ENCODE data around the gene CDADC1.
"Not testable (repeated sequence)": the region's sequence is repeated elsewhere in the genome, so short reads cannot be mapped to it uniquely, and the experiment has no call there.

The CDADC1 gene

DNA sequence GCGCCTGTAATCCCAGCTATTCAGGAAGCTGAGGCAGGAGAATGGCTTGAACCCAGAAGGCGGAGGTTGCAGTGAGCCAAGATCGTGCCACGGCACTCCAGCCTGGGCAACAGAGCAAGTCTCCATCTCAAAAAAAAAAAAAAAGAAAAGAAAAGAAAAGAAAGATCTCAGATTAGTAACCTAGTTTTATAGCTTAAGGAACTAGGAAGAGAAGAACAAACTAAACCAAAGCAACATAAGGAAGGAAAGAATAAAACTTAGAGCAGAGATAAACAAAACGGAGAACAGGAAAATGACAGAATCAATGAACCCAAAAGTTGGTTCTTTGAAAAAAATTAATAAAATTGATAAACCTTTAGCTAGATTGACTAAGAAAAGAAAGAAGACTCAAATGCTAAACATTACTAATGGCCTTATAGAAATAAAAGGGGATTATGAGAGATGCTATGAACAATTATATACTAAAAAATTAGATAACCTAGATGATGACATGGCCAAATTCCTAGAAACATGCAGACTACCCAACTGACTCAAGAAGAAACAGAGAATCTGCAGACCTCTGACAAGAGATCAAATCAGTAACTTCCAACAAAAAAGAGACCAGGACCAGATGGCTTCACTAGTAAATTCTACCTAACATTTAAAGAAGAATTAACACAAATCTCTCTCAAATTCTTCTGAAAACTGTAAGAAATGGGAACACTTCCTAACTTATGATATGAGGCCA lies 68.2 kb downstream of the CDADC1 start:
- DNase-seq (ENCODE audit: low read depth), result no peak

DNA sequence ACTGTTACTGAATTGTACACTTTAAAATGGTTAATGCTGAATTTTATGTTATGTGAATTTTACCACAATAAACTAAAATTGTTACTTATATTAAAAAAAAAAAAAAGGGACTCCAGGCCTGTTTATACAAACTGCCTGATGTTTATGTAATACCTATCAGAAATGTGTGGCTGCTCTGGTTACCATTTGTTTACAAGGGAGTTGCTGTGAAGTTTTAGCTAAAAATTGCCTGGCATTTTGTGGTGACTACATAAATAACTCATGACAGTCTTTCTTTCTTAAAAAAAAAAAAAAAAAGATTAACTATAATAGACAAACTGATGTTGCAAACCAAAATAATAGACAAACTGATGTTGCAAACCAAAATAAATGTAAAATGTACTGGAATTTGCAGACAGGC lies 71.8 kb downstream of the CDADC1 start:
- no peak for DNase-seq (ENCODE audit: low read depth)

DNA sequence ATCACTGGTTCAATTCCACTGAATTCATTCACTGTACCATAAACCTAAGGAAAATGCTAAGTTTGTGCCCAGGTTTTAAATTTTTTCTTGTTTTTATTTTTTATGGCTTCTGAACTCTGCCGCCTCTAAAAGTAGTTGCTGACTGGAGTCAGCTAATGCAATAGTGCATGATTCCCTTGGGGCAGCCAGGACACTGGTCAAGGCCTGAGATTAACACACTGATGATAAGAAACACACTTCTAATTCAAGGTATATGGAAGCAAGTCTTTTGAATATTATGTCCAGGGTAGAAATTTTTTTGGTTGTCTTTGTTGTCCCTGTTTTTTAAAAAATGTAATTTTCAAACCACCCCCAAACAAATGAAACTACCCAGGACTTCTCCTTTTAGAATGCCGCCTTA lies 72.2 kb downstream of the CDADC1 start:
- no peak for DNase-seq (ENCODE audit: low read depth)

DNA sequence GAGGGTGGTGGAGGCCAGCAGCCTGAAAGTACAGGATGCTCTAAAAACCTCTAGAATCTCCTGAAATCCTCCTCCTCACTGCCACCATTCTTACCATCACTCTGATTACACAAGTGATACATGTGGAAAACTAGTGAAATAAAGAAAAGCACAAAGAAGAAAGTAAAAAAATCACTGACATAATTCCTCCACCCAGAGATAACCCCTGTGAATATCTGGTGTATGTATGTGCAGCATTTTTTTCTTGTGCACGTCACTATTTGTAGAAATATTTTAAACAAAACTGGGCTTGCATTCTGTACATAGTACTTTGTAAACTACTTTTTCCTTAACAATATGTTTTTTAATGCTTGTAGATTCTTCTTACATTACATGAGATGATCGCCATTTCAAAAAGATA lies 73.2 kb downstream of the CDADC1 start:
- DNase-seq (ENCODE audit: low read depth), result no peak

DNA sequence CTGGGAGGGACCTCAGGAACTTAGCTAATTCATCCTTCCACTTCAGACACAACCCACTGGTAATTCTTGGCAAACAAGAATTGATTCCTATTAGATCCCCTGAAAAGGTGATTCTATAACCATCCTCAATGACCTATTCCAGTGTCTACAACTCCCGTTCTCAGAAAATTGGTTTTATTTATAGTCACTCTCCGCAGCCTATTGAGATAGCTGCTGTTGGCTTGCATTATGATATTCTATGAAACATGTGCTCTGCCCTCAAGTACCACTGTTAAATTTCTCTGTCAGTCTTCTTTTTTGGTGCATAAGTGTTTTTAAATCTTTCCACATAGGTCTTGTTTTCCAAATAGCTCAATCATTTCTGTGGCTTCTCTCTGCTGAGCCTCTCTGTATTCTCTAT lies 75.0 kb downstream of the CDADC1 start:
- DNase-seq (ENCODE audit: low read depth), result no peak

DNA sequence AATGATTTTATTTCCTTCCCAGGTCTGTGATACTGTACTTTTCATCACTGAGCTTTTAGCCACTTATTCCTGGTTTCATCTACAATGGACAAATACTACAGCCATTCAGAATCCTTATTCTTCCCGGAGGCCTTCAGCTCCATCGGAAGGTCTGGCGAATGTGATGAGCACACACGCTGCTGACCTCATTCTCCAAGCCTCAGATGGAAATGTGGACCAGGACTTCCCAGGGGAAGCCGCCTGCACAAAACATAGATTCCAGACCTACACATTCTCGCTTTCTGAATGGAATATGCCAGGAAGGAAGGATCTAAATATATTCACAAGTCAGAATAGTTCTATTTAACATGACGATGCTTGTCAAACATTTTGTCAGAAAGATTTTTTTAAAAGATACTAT lies 75.6 kb downstream of the CDADC1 start:
- no peak for DNase-seq (ENCODE audit: low read depth)

DNA sequence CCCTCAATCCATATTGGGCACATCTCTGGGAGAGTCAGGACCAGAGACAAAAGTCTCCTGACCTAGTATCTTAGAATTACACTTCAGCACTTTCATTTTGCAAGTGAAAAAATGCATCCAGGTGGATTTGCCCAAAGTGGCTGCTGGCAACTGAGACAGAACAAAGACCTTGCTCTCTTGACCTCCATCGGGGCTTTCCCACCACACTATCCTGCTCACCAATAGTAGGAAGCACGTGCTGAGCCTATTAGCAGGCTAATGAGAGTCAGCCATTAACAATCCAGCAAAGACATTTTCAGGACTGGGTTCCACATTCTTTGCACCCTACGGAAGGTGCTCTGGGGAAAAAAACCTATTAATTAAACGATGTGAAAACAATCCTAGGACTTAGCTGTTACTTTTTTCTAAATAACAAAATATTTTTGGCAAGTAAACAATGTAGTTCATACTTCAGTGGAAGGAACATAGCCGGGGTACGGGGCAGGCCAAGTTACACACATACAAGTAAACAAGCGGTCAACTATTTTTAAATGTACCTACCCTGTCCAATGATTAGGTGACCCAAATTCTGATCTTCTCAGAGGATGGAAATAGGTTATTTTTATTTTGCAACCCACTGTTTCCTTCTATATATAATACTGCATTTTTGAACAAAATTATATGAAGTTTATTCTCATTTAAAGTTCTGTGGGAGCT lies 78.6 kb downstream of the CDADC1 start:
- DNase-seq (ENCODE audit: low read depth), result no peak

DNA sequence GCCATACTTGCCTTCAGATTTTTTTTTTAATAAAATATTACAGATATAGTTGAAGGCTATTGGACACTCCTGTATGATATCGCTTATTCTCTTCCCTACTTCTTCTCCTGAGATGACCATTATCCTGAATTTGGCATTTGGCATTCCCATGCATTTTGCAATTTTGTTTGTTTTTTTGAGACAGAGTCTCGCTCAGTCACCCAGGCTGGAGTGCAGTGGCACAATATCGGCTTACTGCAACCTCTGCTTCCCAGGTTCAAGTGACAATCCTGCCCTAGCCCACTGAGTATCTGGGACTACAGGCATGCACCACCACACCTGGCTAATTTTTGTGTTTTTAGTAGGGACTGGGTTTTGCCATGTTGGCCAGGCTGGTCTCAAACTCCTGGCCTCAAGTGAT lies 79.4 kb downstream of the CDADC1 start:
- DNase-seq (ENCODE audit: low read depth), result not testable (repeated sequence)

DNA sequence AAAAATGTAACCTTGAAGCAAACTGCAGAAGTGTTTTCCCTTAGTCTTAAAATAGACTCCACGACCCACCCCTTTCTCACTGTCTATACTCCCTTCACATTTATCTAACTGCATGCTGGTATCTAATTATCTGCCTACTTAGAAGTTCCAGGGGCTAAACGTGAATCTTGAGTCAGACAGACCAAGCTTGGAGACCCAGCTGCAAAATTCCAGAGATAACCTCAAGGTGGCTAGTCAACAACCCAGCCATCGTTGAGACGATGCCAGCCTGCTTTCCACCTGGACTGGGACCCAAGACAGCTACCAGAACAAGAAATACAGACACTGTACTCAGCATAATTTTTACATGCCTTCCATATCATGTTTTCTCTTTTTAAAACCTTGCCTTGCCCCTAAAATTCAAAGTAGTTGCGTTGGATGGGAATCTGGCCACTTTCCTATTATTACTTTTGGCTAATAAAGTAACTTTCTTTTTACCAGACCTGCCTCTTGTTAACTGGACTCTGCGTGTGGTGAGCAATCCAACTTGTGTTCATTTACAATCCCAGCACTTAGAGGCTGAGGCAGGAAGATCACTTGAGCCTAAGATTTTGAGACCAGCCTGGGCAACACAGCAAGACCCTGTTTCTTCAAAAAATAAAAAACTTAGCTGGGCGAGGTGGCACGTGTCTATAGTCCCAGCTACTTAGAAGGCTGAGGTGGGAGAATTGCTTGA lies 82.3 kb downstream of the CDADC1 start:
- DNase-seq (ENCODE audit: low read depth), result no peak

DNA sequence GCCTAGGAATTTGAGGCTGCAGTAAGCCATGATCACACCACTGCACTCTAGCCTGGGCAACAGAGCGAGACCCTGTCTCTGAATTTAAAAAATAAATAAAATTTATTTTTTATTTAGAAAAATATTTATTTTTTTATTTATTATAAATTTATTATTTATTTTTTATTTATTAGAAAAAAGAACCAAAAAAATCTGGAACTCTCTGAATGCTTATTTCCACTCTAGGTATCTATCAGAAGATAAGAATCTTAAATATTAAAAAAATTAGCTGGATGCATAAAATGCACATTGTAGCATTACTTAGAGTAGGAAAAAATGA lies 82.8 kb downstream of the CDADC1 start:
- no peak for DNase-seq (ENCODE audit: low read depth)

DNA sequence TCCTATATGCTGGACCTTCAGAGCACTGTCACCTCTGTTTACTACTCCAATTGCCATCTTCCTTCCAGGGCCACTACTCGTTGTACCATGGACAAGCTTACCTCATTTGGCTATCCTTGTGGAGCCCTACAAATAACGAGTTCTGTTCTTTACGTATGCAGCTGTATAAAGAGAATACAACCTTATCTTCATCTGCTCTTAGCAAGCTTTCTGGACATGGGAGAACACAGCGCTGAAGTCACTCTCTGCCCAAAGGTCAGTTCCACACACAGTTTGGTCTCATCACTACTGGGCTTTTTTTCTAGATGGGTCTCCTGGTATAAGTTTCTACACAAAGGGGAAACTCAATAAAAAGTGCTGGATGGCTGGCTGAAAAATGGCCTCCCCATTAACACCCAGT lies 88.9 kb downstream of the CDADC1 start:
- no peak for DNase-seq (ENCODE audit: low read depth)

DNA sequence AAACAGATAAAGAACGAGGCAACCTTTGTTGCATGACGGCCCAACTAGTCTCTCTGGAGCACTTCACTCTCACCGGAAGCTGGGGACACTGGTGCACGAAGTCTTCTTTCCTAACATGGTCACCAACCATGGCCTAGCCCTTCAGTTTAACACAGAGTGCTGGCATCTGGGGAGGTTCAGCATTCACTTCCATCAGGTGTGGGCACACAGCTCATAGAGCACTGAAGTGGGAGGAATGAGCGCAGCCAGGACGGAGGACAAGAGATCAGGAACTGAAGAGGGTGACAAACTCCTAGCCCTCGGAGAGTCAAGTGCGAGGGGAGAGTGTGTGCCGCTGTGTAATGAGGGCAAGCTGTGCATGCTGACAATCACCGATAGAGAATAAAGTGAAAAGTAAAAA lies 92.4 kb downstream of the CDADC1 start:
- DNase-seq (ENCODE audit: low read depth), result no peak

DNA sequence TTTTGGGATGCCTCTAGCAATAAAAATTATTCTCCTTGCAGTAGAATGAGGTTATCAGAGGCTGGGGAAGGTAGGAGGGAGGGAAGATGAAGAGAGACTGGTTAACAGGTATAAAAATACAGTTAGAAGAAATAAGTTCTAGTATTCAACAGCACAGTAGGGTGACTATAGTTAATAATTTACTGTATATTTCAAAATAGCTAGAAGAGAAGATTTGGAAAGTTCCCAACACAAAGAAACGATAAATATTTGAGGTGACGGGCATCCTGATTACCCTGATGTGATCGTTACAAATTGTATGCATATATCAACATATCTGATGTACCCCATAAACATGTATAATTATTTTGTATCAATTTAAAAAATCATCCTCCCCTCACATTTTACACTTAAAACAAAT lies 93.8 kb downstream of the CDADC1 start:
- no peak for DNase-seq (ENCODE audit: low read depth)

DNA sequence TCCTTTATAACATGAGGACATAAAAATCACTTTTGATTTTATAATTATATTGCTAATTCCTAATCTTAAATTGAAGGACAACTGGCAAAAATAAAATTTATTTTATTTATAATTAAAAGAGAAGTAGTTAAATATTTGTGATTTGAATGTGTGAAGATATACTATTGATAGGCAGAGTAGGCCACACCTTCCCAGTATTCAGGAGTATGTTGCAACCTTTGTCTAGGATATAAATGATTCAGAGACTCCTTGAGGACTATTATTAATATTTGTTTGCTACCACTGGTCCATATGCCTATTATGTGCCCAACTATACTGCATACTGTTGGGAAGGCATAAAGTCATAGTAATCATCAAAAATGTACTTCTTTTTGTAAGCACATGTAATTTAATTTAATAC lies 94.2 kb downstream of the CDADC1 start:
- DNase-seq (ENCODE audit: low read depth), result no peak

DNA sequence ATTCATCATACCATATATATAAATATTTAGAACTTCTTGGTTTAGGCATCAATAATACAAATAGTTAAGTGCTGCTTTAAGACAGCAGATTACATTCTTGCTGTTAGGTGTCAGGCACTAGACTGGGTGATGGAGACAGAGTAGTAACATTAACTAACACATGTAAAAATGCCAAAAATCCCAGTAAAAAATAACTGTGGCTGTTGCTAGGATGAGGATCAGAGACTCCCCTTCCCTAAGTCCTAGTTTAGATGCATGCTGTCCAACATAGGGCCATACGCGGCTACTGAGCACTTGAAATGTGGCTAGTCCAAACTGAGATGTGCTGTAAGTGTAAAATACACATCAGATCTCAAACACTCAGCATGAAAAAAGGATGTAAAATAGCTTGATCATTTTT lies 94.7 kb downstream of the CDADC1 start:
- DNase-seq (ENCODE audit: low read depth), result no peak

All from stimulated activated CD8-positive, alpha-beta memory T cell treated with anti-CD3 and anti-CD28 coated beads, Interleukin-7, amount 100 ng/mL, for 24 hours (primary cell).